GM13977 (cell line): ENCODE measurements around the gene LIMS2.

Experiments used
- DNase-seq: peaks from one replicate; pipeline ENCODE4 v3.0.0; 2012; ENCODE audit warnings: low spot score
- in situ Hi-C: fragments of 300-500 bp; cut with MboI; formaldehyde crosslinking; loops from one replicate; pipeline ENCODE4 v1.12.0; 2022; ENCODE audit warnings: low sequenced_read_pairs, low pct_unique_long_range_greater_than_20kb, mixed read lengths, inconsistent platforms; ENCODE audit not compliant: unreplicated experiment
- TF ChIP-seq, protein P1 (sequence below): IDR thresholded peaks from 2 replicates; pipeline ENCODE4 v1.5.1; 2012; ENCODE audit warnings: mild to moderate bottlenecking, control low read depth; ENCODE audit not compliant: insufficient read depth; ENCODE audit errors: extremely low read depth, missing control alignments

The LIMS2 gene

DNA sequence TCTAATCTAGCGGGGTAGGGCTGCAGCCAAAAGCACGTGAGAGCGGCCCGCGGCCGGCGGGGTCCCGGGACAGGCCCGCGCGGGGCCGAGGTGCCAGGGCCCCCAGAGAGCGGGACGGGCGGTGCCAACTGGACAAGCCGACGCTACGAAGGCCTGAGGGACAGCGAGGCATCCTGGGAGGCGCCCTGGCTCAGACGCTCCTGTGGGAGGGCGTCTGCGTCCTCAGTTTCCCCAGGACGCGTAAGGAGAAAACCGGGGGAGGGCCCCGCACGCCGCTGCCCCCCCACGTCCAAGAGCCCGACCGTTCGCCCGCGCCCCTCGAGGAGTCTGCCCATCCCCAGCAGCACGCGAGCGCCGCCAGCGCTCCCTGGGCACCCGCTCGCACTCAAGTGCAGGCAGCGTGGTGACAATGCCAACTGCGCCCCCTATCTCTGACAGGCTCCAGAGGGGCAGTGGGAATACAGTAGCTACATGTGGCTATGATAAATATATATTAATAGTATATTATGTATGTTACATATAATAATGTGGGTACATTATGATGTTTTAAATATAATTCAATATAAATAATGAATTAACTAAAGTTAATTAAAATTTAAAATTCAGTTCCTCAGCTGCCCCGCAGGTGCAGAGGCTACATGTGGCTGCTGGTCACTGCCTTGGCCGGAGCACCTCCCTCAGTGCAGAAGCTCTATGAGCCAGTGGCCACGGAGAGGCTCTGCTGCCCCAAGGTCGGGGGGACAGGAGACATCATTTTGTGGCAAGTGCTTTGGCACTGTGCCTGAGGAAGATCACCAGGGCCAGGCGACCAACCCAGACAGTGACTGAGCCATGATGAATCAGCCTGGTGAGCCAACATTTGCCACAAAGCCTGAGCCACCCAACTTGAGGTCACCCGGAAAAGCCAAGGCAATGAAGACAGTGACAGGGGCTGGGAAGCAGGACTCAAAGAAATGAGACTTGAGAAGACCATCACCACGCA lies 20.5 kb upstream of the LIMS2 start:
- peak; percentile 52 for DNase-seq
- TF ChIP-seq, protein P1, sequence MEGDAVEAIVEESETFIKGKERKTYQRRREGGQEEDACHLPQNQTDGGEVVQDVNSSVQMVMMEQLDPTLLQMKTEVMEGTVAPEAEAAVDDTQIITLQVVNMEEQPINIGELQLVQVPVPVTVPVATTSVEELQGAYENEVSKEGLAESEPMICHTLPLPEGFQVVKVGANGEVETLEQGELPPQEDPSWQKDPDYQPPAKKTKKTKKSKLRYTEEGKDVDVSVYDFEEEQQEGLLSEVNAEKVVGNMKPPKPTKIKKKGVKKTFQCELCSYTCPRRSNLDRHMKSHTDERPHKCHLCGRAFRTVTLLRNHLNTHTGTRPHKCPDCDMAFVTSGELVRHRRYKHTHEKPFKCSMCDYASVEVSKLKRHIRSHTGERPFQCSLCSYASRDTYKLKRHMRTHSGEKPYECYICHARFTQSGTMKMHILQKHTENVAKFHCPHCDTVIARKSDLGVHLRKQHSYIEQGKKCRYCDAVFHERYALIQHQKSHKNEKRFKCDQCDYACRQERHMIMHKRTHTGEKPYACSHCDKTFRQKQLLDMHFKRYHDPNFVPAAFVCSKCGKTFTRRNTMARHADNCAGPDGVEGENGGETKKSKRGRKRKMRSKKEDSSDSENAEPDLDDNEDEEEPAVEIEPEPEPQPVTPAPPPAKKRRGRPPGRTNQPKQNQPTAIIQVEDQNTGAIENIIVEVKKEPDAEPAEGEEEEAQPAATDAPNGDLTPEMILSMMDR, result peak; percentile 53
- in situ Hi-C loops, result no loop called here

DNA sequence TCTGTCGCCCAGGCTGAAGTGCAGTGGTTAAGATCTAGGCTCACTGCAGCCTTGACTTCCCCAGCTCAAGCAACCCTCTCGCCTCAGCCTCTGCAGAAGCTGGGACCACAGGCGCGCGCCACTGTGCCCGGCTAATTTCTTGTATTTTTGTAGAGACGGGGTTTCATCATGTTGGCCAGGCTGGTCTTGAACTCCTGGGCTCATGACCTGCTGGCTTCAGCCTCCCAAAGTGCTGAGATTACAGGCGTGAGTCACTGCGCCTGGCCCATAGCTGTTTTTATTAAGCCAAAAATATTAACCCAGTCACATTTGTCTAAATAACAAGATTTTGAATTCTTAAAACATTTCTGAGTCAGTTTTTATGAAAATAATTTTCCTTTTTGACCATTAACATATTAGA lies 19.7 kb upstream of the LIMS2 start:
- TF ChIP-seq, protein P1, result no peak
- no peak for DNase-seq
- in situ Hi-C loops, result no loop called here

DNA sequence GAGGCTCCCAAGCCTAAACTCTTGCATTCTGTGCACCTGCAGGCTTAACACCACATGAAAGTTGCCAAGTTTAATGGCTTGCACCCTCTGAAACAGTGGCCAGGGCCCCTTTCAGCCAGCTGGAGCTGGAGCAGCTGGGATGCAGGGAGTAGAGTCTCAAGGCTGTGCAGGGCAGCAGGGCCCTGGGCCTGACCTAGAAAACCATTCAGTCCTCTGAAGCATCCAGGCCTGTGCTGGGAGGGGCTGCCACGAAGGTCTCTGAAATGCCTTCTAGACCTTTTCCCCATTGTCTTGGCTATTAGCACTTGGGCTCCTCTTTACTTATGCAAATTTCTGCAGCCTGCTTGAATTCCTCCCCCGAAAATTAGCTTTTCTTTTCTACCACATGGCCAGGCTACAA lies 15.4 kb upstream of the LIMS2 start:
- in situ Hi-C loops, result no loop called here
- TF ChIP-seq, protein P1, result no peak
- no peak for DNase-seq

DNA sequence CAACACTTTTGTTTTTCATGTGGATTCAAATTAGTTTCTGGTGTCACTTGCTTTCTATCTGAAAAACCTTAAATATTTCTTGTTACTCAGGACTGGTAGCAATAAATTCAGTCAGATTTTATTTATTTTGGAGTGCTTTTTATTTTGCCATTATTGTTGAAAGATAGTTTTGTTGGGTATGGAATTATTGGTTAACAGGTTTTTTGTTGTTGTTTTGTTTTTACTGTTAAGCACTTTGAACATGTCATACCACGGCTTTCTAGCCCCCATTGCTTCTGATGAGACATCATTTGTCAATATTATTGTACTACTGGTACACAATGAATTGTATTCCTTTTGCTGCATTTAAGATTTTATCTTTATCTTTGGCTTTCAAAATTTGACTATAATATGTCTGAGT lies 13.1 kb upstream of the LIMS2 start:
- no peak for DNase-seq
- in situ Hi-C loops, result no loop called here
- TF ChIP-seq, protein P1, result no peak

DNA sequence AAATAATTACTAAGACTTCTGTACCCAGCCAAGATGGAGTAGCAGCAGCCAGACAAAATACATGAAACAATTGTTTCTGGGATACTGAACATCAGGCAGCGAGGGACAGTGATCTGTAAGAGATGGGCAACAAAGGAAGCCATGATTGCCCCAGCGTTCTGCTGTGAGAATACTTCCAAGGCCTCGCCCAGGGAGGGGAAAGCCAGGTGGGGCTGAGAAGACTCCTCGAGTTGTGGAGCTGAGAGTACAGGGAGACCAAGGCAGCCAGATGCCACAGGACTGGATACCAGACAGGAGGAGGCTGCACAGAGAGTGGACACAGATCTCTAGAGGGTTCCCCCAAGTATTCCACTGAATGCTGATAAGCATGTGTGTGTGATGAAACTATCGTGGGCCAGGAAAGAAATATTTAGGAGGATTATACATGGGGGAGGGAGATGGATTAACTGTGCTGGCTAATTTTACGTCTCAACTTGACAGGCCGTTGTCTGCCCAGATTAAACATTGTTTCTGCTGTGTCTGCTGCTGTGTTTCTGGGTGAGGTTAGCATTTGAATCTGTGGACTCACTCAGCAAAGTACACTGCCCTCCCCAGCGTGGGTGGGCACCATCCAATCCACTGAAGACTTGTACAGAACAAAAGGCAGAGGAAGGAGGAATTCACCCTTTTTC lies 10.2 kb upstream of the LIMS2 start:
- in situ Hi-C loops, result no loop called here
- TF ChIP-seq, protein P1, result no peak
- DNase-seq, result no peak

DNA sequence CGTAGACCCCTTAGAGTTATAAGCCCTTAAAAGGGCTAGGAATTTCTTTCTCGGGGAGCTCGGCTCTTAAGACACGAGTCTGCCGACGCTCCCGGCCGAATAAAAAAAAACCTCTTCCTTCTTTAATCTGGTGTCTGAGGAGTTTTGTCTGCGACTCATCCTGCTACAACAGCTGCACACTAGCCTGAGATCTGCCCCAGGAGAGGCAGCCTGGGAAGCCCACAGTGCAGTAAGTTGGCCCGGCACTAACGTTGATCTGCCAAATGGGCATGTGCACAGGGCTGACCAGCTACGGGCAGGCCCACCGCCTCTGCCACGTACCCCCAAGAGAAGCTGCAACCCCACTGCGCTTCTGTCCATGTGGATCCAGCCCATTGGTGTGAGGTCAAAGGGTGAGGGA lies 8.4 kb upstream of the LIMS2 start:
- TF ChIP-seq, protein P1, result no peak
- in situ Hi-C loops, result no loop called here
- DNase-seq, result no peak
